Measurements from ENCODE around the gene GPER1.

GPER1 gene

DNA sequence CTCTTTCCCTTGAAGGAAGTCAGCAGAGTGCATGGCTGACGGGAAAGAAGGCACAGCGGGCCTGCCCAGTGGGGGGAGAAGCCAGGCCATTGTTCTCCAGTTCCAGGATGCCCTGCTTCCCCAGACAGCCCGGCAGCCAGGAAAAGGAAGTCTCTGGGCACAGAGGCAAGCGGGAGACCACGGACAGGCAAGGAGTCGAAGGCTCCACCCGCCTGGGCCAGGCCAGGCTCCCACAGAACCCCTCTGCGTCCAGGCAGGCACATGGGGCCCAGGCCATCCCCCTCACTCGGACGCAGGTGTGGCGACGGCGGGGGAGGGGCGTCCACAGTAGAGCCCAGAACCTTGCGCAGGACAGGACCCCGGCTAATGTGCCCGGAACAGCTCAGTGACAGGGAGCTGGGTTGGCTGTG is 34.9 kb upstream of the GPER1 start:
- no peak for TF ChIP-seq CTCF (IDR thresholded peaks at IDR 0.05)

GRCh38 chr7:1053816-1054370 is 34.0 kb upstream of the GPER1 start:
- Mint-ChIP-seq H3K27me3 (ENCODE audit: low read depth, poor library complexity) (no peaks in the 10 kb centered on the region), H3K9me3 (no peaks in the 10 kb centered on the region), H3K27ac (peak overlapping the region; percentile 98)

More for the DNA sequence above, 34.9 kb upstream of the GPER1 start:
- DNase-seq = no peak
- Mint-ChIP-seq H3K4me1 (peaks cover 76% of the 10 kb centered on the region), H3K27me3 (ENCODE audit: low read depth, poor library complexity) (no peaks in the 10 kb centered on the region), H3K9me3 (no peaks in the 10 kb centered on the region), H3K4me3 (no peak overlapping the region), H3K27ac (no peak overlapping the region), H3K36me3 (ENCODE audit: low read depth) (no peaks in the 10 kb centered on the region)

DNA sequence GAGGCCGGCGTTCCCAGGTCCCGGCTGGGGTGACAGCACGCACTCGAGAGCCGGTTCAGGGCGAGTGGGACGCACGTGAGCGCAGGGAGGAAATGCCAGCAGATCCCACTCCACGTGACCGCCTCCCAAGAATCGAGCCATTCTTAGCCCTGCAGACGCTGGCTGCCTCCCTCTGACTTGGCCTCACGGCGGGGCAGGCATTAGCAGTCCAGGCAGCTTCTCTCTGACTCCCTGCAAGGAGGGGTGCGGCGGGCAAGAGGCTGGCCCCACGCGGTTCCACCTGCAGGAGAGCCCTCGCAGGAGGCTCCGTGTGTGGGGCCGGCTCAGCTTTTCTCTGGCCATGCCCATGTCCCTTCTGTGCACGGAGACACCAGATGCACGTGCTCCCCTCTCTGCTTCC is 33.5 kb upstream of the GPER1 start:
- Mint-ChIP-seq H3K36me3 (ENCODE audit: low read depth) (no peaks in the 10 kb centered on the region), H3K4me1 (peaks cover 73% of the 10 kb centered on the region), H3K9me3 (no peaks in the 10 kb centered on the region), H3K4me3 (no peak overlapping the region), H3K27ac (peak overlapping the region; percentile 98), H3K27me3 (ENCODE audit: low read depth, poor library complexity) (no peaks in the 10 kb centered on the region)
- peak; percentile 33 for DNase-seq
- no peak for TF ChIP-seq CTCF (IDR thresholded peaks at IDR 0.05)

More at GRCh38 chr7:1053816-1054370, 34.0 kb upstream of the GPER1 start:
- Mint-ChIP-seq H3K4me1 (peaks cover 73% of the 10 kb centered on the region), H3K4me3 (peak overlapping the region; percentile 68), H3K36me3 (ENCODE audit: low read depth) (no peaks in the 10 kb centered on the region)
- peak; percentile 63 for DNase-seq
- no peak for TF ChIP-seq CTCF (IDR thresholded peaks at IDR 0.05)

DNA sequence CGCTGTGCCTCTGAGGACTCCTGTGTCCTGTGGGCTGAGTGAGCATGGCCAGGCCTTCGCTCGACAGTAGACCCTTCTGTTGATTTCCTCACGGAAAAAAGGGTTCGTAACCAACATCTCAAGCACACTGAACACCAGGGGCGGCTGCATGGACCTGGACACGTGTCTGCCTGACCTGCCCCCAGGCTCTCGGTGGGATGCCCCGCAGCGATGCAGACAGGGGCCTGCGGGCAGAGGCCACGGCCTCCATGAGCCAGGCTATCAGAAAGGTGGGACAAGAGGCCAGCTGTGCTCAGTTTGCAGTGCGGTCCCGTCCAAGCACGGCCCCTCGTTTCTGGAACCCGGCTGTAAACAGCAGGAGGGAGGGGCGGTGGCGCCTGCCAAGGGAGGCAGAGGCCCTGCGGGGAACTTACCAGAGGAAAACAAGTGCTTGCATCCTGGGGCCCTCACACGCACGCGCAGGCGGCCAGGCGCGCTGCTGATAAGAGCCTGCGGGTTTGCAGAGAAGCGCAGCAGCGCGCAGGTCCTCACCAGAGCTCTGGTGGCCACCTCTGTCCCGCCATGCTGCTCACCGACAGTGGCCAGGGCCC is 33.0 kb upstream of the GPER1 start:
- H3K4me3 Mint-ChIP-seq = no peak overlapping the region
- H3K27me3 Mint-ChIP-seq (ENCODE audit: low read depth, poor library complexity) = no peaks in the 10 kb centered on the region
- peaks cover 73% of the 10 kb centered on the region for H3K4me1 Mint-ChIP-seq
- peak; percentile 28 for DNase-seq
- H3K27ac Mint-ChIP-seq = peak overlapping the region; percentile 59
- H3K36me3 Mint-ChIP-seq (ENCODE audit: low read depth) = no peaks in the 10 kb centered on the region
- no peaks in the 10 kb centered on the region for H3K9me3 Mint-ChIP-seq
- TF ChIP-seq CTCF (IDR thresholded peaks at IDR 0.05) = no peak

GRCh38 chr7:1055491-1055955 is 32.4 kb upstream of the GPER1 start:
- H3K4me1 Mint-ChIP-seq = peaks cover 73% of the 10 kb centered on the region
- H3K9me3 Mint-ChIP-seq = no peaks in the 10 kb centered on the region
- DNase-seq = no peak
- H3K4me3 Mint-ChIP-seq = no peak overlapping the region
- no peak for TF ChIP-seq CTCF (IDR thresholded peaks at IDR 0.05)
- no peaks in the 10 kb centered on the region for H3K27me3 Mint-ChIP-seq (ENCODE audit: low read depth, poor library complexity)
- no peak overlapping the region for H3K27ac Mint-ChIP-seq
- H3K36me3 Mint-ChIP-seq (ENCODE audit: low read depth) = no peaks in the 10 kb centered on the region

Data from nephron progenitor cell (in vitro differentiated cells).